Activated CD4-positive, alpha-beta T cell treated with anti-CD3 and anti-CD28 coated beads, Interleukin-2, amount 50 U/mL, for 16 hours (primary cell): ENCODE results near the gene KIFAP3.
"Not testable (repeated sequence)": the region's sequence is repeated elsewhere in the genome, so short reads cannot be mapped to it uniquely, and the experiment has no call there.

Experiments
- DNase-seq: peaks from one replicate; pipeline ENCODE4 v3.0.0-alpha.2; 2020

Gene KIFAP3

DNA sequence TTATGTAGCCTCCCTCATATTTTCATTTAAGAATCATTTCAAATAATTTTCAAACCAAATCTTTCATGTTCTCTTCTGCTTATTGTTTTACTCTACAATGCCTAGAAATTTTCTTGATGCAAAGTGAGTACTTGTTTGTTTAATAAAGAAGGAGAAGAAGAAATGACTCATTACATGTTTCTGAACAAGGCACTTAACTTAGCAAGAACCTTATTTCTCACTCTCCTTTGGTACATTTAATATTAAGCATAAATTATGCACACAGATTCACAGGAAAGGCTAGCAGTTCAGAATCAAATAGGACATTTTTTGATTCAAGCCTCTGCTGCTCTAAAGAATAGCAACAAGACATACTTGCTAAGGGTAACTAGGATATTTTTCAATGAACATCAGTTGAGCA is 189.9 kb downstream of the KIFAP3 start:
- no peak for DNase-seq

DNA sequence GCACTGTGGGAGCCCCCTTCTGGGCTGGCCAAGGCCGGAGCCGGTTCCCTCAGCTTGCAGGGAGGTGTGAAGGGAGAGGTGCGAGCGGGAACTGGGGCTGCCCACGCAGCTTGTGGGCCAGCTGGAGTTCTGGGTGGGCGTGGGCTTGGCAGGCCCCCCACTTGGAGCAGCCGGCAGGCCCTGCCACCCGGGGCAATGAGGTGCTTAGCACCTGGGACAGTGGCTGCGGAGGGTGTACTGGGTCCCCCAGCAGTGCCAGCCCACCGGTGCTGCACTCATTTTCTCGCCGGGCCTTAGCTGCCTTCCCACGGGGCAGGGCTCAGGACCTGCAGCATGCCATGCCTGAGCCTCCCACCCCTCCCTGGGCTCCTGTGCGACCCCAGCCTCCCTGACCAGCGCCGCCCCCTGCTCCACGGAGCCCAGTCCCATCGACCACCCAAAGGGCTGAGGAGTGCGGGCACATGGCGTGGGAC is 192.4 kb downstream of the KIFAP3 start:
- DNase-seq: no peak

GRCh38 chr1:169879034-169879840 is 195.3 kb downstream of the KIFAP3 start:
- no peak for DNase-seq

- DNase-seq: no peak
Measured at GRCh38 chr1:169878498-169878897, 196.0 kb downstream of the KIFAP3 start.

GRCh38 chr1:169877800-169878491 is 196.5 kb downstream of the KIFAP3 start:
- no peak for DNase-seq

GRCh38 chr1:169874229-169874628 is 200.3 kb downstream of the KIFAP3 start:
- no peak for DNase-seq

DNA sequence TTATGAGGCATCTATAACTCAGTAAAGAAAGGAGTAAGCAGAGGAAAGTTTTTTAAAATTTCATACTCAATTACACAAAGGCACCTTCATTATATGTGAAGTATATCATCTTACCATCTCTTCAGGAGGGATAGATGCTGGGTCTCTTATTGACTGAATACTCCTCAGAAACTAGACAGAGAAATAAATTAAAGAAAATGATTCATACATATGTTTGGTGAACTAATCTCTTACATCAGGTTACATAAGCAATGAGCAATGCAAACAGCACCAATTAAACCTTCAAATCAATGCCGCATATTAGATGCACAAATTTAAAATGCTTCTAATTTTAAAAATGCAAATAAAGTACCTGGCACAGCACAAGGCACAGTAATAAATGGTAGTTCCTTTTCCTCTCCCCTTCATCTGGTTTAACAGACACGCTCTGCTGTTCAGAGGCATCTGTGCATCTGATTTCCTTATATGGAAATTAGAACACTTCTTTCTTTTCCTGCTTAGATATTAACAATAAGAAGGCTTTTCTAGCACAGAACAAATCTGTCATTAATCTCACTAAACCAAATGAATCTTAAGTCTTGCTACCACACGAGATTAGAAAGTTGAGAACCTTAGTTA is 200.8 kb downstream of the KIFAP3 start:
- DNase-seq: no peak

DNA sequence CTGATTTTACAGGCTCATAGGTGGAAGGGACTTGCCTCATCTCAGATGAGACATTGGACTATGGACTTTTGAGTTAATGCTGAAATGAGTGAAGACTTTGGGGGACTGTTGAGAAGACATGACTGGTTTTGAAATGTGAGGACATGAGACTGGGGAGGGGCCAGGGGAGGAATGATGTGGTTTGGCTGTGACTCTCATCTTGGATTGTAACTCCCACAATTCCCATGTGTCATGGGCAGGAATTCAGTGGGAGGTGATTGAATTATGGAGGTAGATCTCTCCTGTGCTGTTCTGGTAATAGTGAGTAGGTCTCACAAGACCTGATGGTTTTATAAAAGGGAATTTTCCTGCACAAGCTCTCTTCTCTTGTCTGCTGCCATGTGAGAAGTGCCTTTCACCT is 201.6 kb downstream of the KIFAP3 start:
- DNase-seq: no peak

GRCh38 chr1:169871988-169872387 is 202.5 kb downstream of the KIFAP3 start:
- not testable (repeated sequence) for DNase-seq
